HuH-7 (cell line): ENCODE data around the gene ZCCHC17.

Experiments used
- DNase-seq: peaks from one replicate; pipeline ENCODE4 v3.0.0; 2011; ENCODE audit warnings: low spot score

The ZCCHC17 gene

DNA sequence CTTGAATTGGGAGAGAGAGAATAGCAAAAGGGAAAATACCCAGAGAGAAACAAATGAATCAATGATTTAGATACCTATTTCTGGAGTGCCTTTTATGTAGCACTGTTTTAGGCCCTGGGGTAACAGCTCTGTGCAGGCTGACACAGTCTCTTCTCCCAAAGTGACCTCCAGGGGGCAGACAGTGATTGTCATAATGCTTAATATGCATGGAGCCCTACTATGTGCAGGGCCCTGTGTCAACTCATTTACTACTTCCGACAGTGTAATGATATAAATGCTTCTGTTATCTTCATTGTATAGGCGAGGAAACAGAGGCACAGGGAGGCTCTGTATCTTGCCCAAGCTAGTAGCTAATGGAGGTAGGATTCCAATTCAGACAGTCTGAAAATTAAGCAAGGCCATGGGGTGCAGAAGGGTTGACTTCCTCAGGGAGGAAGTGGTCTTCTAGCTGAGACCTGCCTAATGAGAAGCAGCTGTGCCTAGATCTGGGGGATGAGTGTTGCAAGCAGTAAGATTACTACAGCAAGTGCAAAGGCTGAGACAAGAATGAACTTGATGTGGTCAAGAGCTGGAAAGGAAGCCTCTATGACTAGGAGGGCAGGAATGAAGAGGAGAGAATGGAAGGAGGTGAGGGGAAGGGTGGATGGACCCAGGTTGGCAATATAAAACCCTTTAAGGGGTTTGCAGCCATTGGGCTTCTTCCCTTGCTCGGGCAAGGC lies 100.0 kb downstream of the ZCCHC17 start:
- DNase-seq, result no peak

DNA sequence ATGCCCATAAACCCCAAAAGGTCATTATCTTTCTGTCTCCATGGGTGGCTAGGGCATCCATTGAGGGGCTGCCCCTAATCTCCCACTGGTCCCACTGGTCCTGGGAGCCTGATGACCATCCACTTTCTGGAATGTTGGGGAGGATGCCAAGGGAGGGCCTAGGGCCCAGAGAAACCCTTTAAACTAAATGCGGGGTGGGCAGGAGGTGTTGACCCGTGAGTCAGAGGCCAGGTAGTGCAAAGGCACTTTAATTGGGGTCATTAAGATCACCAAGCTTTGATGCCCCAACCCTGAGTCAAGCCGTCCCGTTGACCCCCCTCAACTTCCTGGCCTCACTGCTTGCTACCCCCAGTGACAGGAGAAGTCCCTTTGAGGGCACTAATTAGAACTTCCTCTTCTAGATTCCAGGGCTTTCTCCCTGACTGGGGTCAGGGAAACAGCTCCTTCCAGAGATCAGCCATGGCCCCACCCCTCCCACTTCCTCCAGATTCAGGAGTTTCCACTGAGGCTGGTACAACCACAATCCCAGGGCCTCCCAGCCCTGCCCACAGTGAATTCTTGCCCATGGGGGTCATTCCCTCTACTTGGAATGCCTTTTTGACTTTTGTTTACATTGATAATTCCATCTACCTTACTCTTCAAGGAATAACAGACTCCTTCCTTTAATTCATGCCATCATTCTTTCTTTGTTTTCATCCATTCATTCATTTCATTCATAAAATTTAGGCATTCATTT lies 100.7 kb downstream of the ZCCHC17 start:
- DNase-seq, result no peak

DNA sequence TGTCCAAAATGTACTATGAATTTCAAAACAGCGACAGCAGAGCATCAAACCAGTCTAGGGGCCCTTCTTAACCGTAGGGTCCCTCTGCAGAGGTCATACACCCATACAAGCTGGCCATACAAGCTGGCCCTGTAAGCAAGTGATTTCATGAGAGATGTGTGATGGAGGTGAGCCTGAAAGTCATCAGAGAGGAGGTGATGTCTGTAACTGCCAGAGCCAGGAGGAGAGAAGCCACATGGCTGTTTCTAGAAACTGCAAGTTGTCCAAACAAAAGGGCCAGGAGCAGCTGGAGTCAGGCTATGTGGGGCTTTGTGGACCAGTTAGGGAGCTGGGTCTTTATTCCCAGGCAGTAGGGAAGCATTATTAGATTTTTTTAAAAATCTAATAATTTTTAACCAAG lies 101.4 kb downstream of the ZCCHC17 start:
- DNase-seq, result no peak

DNA sequence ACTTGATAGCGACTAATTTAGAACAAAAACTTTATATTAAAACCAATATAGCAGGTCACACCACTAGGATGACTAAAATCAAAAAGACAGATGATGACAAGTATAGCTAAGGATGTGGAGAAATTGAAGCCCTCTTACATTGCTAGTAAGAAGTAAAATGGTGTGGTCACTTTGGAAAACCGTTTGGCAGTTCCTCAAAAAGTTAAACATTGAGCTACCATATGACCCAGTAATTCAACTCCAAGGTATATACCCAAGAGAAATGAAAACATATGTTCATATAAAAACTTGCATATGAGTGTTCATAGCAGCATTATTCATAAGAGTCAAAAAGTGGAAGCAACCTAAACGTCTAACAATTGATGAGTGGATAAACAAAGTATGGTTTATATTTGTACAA lies 103.1 kb downstream of the ZCCHC17 start:
- DNase-seq, result no peak

DNA sequence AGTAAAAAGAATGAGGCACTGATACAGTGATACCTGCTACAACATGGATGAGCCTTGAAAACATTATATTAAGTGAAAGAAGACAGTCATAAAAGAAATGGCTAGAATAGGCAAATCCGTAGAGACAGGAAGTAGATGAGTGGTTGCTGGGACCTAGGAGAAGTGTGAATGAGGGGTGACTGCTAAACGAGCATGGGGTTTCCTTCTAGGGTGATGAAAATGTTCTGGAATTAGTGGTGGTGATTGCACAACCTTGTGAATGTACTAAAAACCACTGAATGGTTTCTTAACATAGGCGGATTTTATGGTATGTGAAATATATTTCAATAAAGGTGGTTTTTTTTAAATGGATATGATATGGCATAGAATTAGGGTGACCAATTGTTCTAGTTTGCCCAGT lies 103.6 kb downstream of the ZCCHC17 start:
- no peak for DNase-seq

DNA sequence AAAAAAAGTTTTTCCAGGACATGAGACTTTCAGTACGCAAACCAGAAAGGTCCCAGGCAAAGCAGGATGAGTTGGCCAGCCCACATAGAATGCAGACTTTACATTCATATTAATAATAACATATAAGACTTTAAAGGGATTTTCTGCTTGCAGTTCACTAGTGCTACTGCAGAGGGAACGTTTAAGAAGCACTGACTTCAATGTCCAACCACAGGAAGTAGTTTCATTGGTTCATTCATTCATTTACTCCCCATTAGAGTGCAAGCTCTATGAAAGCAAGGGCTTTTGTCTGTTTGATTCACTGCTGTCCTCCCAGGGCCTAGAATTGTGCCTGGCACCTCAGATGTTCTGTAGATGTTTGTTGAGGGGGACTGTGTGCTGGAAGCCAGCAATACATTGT lies 104.4 kb downstream of the ZCCHC17 start:
- no peak for DNase-seq

DNA sequence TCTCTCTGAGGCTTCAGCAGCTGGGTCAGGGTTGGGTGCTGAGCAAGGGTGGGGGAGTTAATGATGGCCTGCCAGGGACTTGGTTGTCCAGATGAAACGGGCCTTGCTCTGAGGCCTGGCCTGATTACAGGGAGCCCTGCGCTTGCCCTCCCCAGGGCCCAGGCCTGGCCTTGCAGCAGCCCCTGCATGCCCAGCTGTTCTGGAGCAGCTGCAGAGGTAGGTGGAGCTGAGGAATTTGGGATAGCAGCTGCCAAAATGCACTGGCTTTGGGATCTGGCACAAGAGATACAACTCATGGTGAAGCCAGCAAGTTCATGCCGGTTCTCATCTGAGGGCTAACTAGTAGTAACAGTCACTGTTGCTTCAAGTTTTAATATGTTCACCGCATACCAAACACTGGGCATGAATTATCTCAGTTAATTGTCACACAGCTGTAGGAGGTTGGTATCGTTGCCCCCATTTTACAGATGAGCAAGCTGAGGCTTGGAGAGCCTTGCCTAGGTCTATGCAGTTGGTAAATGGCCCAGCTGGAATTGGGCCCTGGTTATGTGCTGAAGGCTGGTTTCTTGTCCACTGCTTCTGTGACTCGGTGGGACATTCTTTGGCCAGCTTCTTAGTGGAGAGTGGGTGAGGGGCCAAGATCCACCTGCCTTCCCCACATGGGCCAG lies 108.9 kb downstream of the ZCCHC17 start:
- DNase-seq, result no peak

DNA sequence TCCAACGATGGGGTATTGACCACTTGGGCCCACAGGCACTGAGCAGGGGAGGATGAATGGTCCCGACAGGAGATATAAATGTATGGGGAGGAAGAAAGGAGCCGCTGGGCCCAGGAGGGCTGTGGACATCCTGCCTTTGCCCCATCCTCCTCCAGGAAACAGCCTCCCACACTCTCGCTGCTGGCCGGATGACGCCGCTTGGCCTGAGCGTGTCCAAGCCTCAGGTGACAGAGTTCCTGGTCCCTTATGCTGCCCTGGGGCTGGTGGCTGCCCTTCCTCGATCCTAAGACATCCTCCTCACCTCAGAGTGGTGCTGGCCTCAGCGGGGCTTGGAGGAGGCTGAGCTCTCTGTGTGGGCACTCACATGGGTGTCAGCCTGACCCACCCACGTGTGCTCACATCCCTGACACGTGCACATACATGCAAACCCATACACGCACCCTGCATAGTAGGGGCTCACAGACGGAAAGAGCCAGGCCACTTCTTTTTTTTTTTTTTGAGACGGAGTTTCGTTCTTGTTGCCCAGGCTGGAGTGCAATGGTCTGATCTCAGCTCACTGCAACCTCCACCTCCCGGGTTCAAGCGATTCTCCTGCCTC lies 110.3 kb downstream of the ZCCHC17 start:
- DNase-seq, result no peak

DNA sequence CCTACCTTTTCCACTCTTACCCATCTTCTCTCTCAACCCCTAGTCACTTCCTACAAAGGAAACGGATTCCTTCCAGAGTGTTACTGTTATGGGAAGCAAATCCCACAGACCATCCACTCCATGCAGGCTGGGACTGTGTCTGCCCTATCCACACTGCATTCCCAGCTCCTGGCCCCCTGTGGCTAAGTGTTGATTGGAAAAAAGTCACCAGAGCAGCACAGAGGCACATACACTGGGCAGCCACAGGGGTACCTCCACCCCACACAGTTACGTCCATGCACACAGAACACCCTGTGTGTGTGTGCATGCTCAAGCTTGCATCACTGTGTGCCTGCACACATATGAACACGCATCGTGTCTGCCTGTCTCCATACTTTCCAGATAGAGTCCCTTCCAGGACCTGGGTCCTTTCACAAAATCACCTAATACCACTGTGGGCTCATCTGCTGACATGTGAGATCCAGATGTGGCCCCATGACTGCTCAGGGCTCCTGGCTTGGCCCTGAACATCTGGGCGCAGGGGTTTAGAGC lies 112.0 kb downstream of the ZCCHC17 start:
- no peak for DNase-seq

DNA sequence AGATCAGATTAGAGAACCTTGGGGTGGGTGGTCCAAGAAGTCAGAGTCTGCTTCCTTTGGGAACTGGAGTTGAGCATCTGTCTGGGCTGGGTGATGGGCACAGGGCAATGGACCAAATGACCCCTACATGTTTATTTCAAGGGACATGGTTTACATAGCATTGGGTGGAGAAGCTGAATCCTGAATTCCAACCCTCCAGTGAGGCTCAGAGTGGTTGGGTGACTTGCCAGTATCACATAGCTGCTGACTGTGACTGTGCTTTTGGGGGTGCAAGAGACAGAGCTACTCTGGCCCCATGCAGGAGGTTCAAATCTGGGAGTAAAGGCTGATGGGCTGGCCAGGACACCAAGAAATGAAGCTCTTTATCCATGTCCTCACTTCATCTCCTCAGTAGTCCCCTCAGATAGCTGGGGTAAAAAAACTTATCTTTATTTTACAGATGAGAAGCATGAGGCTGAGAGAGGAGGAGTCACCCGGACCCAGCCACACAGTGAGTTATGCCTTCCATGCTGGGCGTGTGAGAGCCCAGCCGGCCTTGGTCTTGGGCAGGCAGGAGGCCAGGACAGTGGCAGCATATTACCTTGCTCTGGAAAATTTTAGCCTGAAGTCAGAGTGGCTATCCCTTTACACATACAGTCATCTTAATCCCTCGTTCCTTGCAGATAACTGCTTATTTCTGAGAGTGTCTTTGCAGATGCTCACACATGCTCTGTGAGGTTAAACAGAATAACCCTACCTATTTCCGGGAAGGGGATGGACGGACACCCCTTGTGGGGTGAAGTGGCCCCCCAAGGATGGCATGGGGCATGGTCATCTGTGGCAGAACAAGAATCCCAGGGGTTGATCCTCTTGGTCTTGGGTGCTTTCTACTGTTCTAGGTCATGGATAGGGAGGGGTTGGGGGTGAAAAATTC lies 113.4 kb downstream of the ZCCHC17 start:
- DNase-seq, result no peak

DNA sequence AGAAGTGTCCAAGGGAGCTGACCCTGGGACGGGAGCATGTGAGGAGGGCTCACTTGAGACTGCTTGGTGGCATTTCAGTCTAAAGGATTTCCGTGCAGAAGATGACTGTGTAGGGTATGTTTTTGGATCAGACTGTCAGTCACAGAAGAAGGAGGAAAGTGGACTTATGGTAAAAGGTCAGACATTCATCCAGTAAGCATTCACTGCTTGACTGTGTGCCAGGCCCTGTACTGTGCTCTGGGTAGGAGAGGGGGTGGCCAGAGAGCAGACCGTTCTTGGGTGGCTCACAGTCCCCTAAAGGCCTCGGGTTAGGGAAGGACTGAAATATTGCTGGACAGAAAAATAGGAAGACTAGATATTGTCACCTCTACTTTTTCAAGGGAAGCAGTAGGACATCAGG lies 114.0 kb downstream of the ZCCHC17 start:
- no peak for DNase-seq

DNA sequence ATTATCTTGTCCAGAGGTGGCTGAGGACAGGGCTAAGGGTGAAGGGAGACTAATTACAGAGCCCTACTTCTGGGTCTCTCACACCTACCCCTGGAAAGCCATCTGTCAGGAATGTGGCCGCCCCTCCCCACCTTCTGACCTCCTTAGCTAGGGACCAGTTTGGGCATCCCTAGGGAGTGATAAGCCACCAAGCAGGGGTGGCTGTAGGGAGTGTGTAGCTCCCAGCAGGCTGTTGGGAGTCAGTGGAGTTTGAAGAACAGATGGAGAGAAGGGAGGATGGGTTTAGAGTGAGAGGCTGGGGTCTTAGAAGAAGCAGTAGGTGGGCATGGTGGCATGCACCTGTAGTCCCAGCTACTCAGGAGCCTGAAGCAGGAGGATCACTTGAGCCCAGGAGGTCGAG lies 115.4 kb downstream of the ZCCHC17 start:
- DNase-seq, result no peak

DNA sequence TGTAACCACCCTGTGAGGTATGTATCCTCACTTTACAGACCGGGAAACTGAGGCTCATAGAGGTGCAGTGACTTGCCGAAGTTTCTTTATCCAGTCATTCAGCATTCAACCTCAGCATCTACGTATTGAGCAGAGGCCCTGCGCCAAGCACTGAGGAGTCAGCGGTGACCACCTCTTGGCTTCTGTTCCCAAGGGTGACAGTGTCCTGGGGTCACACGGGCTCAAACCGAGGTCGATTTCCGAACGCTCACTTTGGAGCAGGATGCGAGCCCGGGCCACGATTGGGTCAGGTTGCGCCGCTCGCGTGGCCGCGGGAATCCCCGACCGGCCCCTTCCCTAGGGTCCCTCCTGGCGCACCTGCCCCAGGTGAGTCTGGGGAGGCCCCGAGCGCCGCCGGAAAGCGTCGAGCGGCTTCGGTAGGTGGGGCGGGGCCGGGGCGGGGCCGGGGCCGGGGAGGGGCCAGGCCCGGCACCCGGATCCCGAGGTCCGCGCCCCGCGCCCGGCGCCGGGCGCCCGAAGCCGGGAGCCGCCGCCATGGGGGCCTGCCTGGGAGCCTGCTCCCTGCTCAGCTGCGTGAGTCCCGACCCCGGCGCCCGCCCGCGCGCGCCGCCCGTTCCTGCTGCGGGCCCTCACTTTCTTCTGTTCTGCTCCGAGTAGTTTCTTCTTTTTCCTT lies 116.0 kb downstream of the ZCCHC17 start, which contains the start of gene SERINC2:
Gene SERINC2, plus strand, starts transcription at position 482 of the 673 bp plus-strand sequence. Its CDS starts 53 bp downstream, at position 535.
- DNase-seq, result peak; percentile 61

DNA sequence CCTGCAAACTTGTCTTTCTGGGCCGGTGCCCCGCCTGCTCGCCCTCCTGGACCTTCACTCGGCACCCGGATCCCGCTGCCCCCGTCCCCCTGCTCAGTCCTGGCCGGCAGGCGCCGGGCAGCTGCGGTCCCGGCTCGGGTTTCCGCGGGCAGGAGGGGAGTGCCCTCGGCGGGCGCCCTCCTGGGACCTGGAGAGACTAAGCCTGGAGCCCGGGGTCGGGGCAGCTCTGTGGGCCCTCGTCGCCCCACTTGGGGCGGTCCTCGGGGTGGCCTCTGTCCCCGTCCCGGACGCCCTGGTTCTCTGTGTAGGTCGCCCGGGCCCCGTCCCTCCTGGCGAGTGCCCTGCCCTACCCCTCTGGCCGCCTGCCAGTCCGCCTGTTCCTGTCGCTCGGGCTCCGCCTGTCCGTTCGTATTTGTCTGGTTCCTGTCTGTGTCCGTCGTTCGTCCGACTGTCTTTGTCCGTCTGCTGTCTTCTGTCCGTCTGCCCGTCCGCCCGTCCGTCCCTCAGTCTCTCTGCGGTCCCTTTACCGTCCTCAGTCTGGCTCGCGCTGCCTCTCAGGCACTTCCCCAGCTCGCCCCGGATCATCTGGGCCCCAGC lies 116.7 kb downstream of the ZCCHC17 start:
- peak; percentile 45 for DNase-seq
